Heart left ventricle (tissue), 13 donors: ENCODE results near the gene MEF2D.

Experiments used
- CTCF ChIP-seq, 12 donors: fragments of 200-600 bp; sonication (generic) in 4 of 12; IDR thresholded peaks; one replicate each; pipeline versions ENCODE4 v1.5.0 to v1.8.0; 2018 to 2022; ENCODE audit warnings: antibody characterized with exemption in 12 of 12, mild to moderate bottlenecking in 5 of 12
- POLR2A ChIP-seq, 2 donors: fragments of 450-650 bp; IDR thresholded peaks; one replicate each; pipeline ENCODE4 v1.6.1; 2017; ENCODE audit warnings: antibody characterized with exemption in 2 of 2, mild to moderate bottlenecking in 2 of 2, moderate library complexity in 2 of 2
- donor health status: ischemic (EF 13 %, LVEDD 7.1; RV severe dilation, severe dysfunction).
- donor health status: DM: no; HTN: yes; CAD: no.
- donor health status: DM: no; HTN: no; CAD: no.
- donor health status: ischemic (EF 25% LVEDD 6.9; RV normal size, moderate dysfunction).
- donor health status: ischemic (EF 25% LVEDD 5.7; RV mildly dilated, moderate dysfunction).
- donor health status: ischemic (EF 35%, LVEDD 5.7; RV mildly dilated, moderate dysfunction).
- donor health status: nonischemic (EF 11% LVEDD 7.7; RV severe dilation, severe dysfunction).
- donor health status: DM: yes; HTN: yes; CAD: no.
- donor health status: PGD.
- donor health status: ischemic (EF 29% LVEDD 5.4; RV normal size, mild dysfunction).
- donor health status: nonischemic (EF 23%, LVEDD 6.1; RV moderate dilation, normal function).

- TF ChIP-seq CTCF (IDR thresholded peaks at IDR 0.05) = no peak
- TF ChIP-seq POLR2A (IDR thresholded peaks at IDR 0.05) = no peak
These were observed 38.6 kb downstream of the MEF2D start for GRCh38 chr1:156461781-156462647.
